Left ventricle myocardium inferior (tissue), 1 donor: Measurements from ENCODE around the gene SPARCL1. TPM values are rescaled to one million over a fixed set of nuclear protein-coding genes. Genes with fewer than 3 reads are reported as not detected.
"Not testable (repeated sequence)": the region's sequence is repeated elsewhere in the genome, so short reads cannot be mapped to it uniquely, and the experiment has no call there.

Experiments
- DNase-seq: peaks from one replicate; pipeline ENCODE4 v3.0.0-alpha.2; 2020
- H3K27ac ChIP-seq: fragments of 200-600 bp; replicated peaks from 2 replicates; pipeline ENCODE4 v1.8.0; 2021
- H3K27me3 ChIP-seq: fragments of 200-600 bp; 2 replicates; pipeline ENCODE4 v1.8.0; 2021; ENCODE audit warnings: low read depth
- H3K36me3 ChIP-seq: fragments of 200-600 bp; 2 replicates; pipeline ENCODE4 v1.8.0; 2021
- H3K4me1 ChIP-seq: fragments of 200-600 bp; 2 replicates; pipeline ENCODE4 v1.8.0; 2021
- H3K4me3 ChIP-seq: fragments of 200-600 bp; 2 replicates; pipeline ENCODE4 v1.8.0; 2021; ENCODE audit warnings: mild to moderate bottlenecking, moderate library complexity
- H3K9me3 ChIP-seq: fragments of 200-600 bp; replicated peaks from 2 replicates; pipeline ENCODE4 v1.8.0; 2021
- intact Hi-C: fragments of 100-400 bp; cut with micrococcal nuclease; formaldehyde crosslinking; loops from one replicate; pipeline ENCODE4 v1.11.0; 2022
- total RNA-seq: library from RNA; stranded (reverse); fragmentation: NEBNext Ultra II Directional; extraction: Animal tissue kit (Norgen Biotek cat#: 25700); gene quantifications from one replicate; pipeline ENCODE4 v1.2.1, GENCODE V29; 2021
- TF ChIP-seq, protein P1 (sequence below): fragments of 200-600 bp; IDR thresholded peaks from 2 replicates; pipeline ENCODE4 v1.8.0; 2021; ENCODE audit warnings: antibody characterized with exemption, mild to moderate bottlenecking, borderline replicate concordance
- donor health status: DM: no; HTN: yes; CAD: no; lungs with severe emphysema.

SPARCL1 gene
- total RNA-seq, 1 donor from 2014 or later, result 292 TPM

DNA sequence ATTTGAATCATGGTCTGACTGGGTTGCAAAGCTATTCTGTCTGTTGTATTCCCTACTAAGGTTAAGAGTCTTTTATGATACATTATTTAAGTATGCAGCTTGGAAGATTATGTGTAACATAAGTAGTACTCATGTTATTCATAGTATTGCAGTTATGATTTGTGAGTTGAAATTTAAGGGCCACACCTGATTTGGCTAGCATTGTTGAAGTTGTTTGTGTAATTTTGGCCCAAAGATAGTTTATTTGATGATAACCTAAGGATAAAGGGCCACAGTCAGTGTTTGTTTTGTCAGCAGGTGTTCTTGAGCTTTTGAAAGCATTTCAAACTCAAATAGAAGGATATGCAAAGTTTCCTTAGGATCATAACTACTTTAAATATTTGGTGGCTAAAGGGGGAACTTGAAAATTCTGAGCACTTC is 67.9 kb downstream of the SPARCL1 start:
- no peak overlapping the region for H3K4me3 ChIP-seq
- no peaks in the 10 kb centered on the region for H3K9me3 ChIP-seq
- TF ChIP-seq, protein P1, sequence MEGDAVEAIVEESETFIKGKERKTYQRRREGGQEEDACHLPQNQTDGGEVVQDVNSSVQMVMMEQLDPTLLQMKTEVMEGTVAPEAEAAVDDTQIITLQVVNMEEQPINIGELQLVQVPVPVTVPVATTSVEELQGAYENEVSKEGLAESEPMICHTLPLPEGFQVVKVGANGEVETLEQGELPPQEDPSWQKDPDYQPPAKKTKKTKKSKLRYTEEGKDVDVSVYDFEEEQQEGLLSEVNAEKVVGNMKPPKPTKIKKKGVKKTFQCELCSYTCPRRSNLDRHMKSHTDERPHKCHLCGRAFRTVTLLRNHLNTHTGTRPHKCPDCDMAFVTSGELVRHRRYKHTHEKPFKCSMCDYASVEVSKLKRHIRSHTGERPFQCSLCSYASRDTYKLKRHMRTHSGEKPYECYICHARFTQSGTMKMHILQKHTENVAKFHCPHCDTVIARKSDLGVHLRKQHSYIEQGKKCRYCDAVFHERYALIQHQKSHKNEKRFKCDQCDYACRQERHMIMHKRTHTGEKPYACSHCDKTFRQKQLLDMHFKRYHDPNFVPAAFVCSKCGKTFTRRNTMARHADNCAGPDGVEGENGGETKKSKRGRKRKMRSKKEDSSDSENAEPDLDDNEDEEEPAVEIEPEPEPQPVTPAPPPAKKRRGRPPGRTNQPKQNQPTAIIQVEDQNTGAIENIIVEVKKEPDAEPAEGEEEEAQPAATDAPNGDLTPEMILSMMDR, result no peak
- peaks cover 4% of the 10 kb centered on the region for H3K4me1 ChIP-seq
- DNase-seq, result no peak
- intact Hi-C loops, result loop anchor here (10.0 kb wide), 2 partner anchors 86 to 196 kb away; no protein-coding TSS in a partner anchor
- H3K36me3 ChIP-seq, result peaks cover 22% of the 10 kb centered on the region
- no peaks in the 10 kb centered on the region for H3K27me3 ChIP-seq
- H3K27ac ChIP-seq, result no peak overlapping the region

DNA sequence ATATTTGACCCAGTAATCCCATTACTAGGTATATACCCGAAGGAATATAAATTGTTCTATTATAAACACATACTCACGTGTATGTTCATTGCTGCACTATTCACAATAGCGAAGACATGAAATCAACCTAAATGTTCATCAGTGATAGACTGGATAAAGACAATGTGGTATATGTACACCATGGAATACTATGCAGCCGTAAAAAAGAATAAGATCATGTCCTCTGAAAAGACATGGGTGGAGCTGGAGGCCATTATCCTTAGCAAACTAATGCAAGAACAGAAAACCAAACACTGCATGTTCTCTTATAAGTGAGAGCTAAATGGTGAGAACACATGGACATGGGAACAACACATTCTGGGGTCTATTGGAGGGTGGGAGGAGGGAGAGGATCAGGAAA is 70.3 kb downstream of the SPARCL1 start:
- Histone ChIP-seq H3K4me1 (no peaks in the 10 kb centered on the region), H3K9me3 (no peaks in the 10 kb centered on the region), H3K4me3 (no peak overlapping the region), H3K27me3 (no peaks in the 10 kb centered on the region), H3K27ac (no peak overlapping the region), H3K36me3 (peaks cover 36% of the 10 kb centered on the region)
- DNase-seq, result no peak
- intact Hi-C loops, result no loop called here
- TF ChIP-seq, protein P1, result no peak

DNA sequence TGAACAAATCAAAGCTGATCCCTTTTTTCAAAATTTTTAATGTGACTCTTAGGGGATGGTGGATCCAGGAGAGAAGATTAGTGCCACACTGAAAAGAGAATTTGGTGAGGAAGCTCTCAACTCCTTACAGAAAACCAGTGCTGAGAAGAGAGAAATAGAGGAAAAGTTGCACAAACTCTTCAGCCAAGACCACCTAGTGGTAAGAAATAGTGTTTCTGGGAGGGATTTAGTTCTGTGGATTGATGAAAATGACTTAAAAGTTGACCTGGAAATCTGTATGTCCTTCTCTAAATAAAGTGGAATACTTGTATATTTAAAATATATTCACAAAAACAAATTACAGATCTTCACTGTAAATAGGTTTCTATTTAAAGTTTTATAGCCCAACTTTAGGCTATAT is 77.6 kb downstream of the SPARCL1 start:
- no peaks in the 10 kb centered on the region for H3K27me3 ChIP-seq
- no peaks in the 10 kb centered on the region for H3K4me1 ChIP-seq
- H3K9me3 ChIP-seq, result no peaks in the 10 kb centered on the region
- TF ChIP-seq, protein P1, result peak; percentile 9
- intact Hi-C loops, result no loop called here
- peaks cover 56% of the 10 kb centered on the region for H3K36me3 ChIP-seq
- no peak overlapping the region for H3K4me3 ChIP-seq
- DNase-seq, result no peak
- no peak overlapping the region for H3K27ac ChIP-seq

DNA sequence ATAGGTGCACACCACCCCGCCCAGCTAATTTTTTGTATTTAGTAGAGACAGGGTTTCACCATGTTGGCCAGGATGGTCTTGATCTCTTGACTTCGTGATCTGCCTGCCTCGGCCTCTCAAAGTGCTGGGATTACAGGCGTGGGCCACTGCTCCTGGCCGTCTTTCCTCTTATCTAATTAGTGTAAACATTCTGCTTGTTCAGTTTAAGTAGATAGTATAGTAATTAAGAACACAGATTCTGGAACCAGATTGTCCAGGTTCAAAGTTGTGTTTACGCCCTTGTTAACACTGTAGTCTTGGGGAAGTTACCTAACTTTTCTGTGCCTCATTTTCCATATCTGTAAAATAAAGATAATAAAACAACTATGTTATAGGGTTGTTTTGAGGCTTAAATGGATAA is 82.8 kb downstream of the SPARCL1 start:
- H3K4me1 ChIP-seq, H3K4me3 ChIP-seq, intact Hi-C loops, H3K9me3 ChIP-seq, DNase-seq, H3K27ac ChIP-seq, H3K27me3 ChIP-seq: not testable (repeated sequence)
- peaks cover 66% of the 10 kb centered on the region for H3K36me3 ChIP-seq

DNA sequence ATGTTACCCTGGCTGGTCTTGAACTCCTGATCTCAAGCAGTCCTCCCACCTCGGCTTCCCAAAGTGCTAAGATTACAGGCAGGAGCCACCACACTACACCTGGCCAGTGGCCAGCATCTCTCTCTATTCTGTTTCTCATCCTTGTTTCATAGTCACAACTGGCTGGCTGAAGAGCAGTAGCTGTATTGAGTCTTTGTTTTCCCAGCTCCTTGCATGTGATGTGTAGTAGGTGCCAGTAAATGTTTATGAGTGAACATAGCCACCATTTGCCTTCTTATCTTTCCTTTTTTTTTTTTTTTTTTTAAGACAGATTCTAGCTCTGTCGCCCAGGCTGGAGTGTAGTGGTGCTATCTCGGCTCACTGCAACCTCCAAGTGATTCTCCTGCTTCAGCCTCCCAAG is 83.2 kb downstream of the SPARCL1 start:
- no peak for DNase-seq
- TF ChIP-seq, protein P1, result no peak
- Histone ChIP-seq H3K27me3 (no peaks in the 10 kb centered on the region), H3K4me3 (no peak overlapping the region), H3K36me3 (peaks cover 63% of the 10 kb centered on the region), H3K4me1 (no peaks in the 10 kb centered on the region), H3K9me3 (no peaks in the 10 kb centered on the region), H3K27ac (no peak overlapping the region)
- intact Hi-C loops, result no loop called here

DNA sequence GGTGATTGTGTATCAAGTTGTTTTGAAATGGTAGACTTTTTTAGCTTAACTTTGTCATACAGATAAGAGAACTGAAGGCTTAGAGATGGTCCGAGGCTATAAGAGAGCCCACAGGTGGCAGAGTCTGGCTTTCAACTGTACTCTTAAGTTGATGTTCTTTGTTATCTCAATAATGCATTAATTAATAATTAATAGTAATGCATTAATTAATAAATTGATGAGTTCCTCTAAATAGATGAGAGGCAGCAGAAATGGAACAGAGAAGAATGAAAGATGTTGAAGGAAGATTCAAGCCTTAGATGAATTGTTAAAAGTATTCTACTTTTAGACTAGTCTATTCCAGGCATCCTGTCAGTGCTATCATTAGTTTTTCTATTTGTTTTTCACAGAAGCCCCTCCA is 84.4 kb downstream of the SPARCL1 start:
- no peaks in the 10 kb centered on the region for H3K9me3 ChIP-seq
- H3K27ac ChIP-seq, result no peak overlapping the region
- peaks cover 65% of the 10 kb centered on the region for H3K36me3 ChIP-seq
- DNase-seq, result no peak
- intact Hi-C loops, result no loop called here
- H3K4me3 ChIP-seq, result no peak overlapping the region
- TF ChIP-seq, protein P1, result no peak
- no peaks in the 10 kb centered on the region for H3K4me1 ChIP-seq
- H3K27me3 ChIP-seq, result no peaks in the 10 kb centered on the region
